H1 (cell line): ENCODE measurements around the gene AHSG. TPM values are rescaled to one million over a fixed set of nuclear protein-coding genes. Genes with fewer than 3 reads are reported as not detected.

Source experiments
- CTCF ChIA-PET: fragments of 300-600 bp; sonication (Branson Sonifier 250); formaldehyde crosslinking; loops from one replicate; lab custom pipeline; 2021; ENCODE audit not compliant: partially characterized antibody; lab: Charles Lee
- POLR2A ChIA-PET: fragments of 300-600 bp; sonication (Branson Sonifier 250); formaldehyde crosslinking; loops from one replicate; lab custom pipeline; 2021; ENCODE audit warnings: inconsistent platforms; ENCODE audit not compliant: partially characterized antibody; lab: Charles Lee
- DNase-seq, 2 experiments: peaks; one replicate each; pipeline versions ENCODE4 v3.0.0 to v3.0.0-alpha.2; 2010 to 2022; ENCODE audit warnings: low spot score in 2 of 2, low read depth in 1 of 2, mixed read lengths in 1 of 2
- FAIRE-seq: peaks from 2 replicates; lab custom pipeline; 2011; peaks lifted over from hg19 to GRCh38; lab: Jason Lieb, UNC
- H2AFZ ChIP-seq: 2 replicates; pipeline ENCODE4 v1.8.1; 2012; ENCODE audit warnings: low read length, inconsistent platforms
- H2AK5ac ChIP-seq: 2 replicates; pipeline ENCODE4 v1.6.1; 2013; ENCODE audit warnings: low read depth, low read length
- H2BK120ac ChIP-seq: replicated peaks from 2 replicates; pipeline ENCODE3; 2013; ENCODE audit warnings: low read depth, low read length, inconsistent platforms
- H2BK12ac ChIP-seq: 2 replicates; pipeline ENCODE4 v1.6.1; 2013; ENCODE audit warnings: low read depth, low read length
- H2BK15ac ChIP-seq: 2 replicates; pipeline ENCODE4 v1.6.1; 2013; ENCODE audit warnings: low read length
- H2BK20ac ChIP-seq: 2 replicates; pipeline ENCODE4 v1.6.1; 2013; ENCODE audit warnings: low read length
- H2BK5ac ChIP-seq: 2 replicates; pipeline ENCODE4 v1.6.1; 2013; ENCODE audit warnings: low read depth, low read length
- H3K14ac ChIP-seq: 2 replicates; pipeline ENCODE4 v1.6.1; 2013; ENCODE audit warnings: inconsistent platforms; ENCODE audit not compliant: insufficient read length
- H3K18ac ChIP-seq: 2 replicates; pipeline ENCODE4 v1.6.1; 2013; ENCODE audit warnings: low read length; ENCODE audit errors: extremely low read depth
- H3K23ac ChIP-seq: 2 replicates; pipeline ENCODE4 v1.6.1; 2013; ENCODE audit warnings: inconsistent platforms; ENCODE audit not compliant: insufficient read length
- H3K23me2 ChIP-seq: 2 replicates; pipeline ENCODE4 v1.6.1; 2013; ENCODE audit warnings: low read depth, low read length
- H3K27ac ChIP-seq: 2 replicates; pipeline ENCODE4 v1.6.1; 2011; ENCODE audit warnings: low read depth, low read length, inconsistent platforms
- H3K27me3 ChIP-seq, 4 experiments: replicated peaks in 1 of 4; 1 replicate in 1 of 4; 2 replicates in 3 of 4; pipeline versions ENCODE4 v1.6.1 to v1.8.1; 2011 to 2013; ENCODE audit warnings: low read length in 3 of 4, mild to moderate bottlenecking in 3 of 4, inconsistent platforms in 2 of 4, mixed read lengths in 2 of 4, moderate library complexity in 1 of 4; ENCODE audit not compliant: control insufficient read depth in 3 of 4, insufficient read depth in 3 of 4; ENCODE audit errors: extremely low read depth in 1 of 4
- H3K36me3 ChIP-seq, 4 experiments: 2 replicates each; pipeline versions ENCODE4 v1.6.1 to v1.8.1; 2011 to 2013; ENCODE audit warnings: mild to moderate bottlenecking in 4 of 4, low read length in 3 of 4, moderate library complexity in 2 of 4, control low read depth in 1 of 4, inconsistent platforms in 1 of 4; ENCODE audit not compliant: insufficient read depth in 4 of 4, control insufficient read depth in 2 of 4
- H3K4ac ChIP-seq: replicated peaks from 2 replicates; pipeline ENCODE3; 2013; ENCODE audit warnings: low read length, low read depth, mixed read lengths, inconsistent platforms; ENCODE audit not compliant: insufficient read length
- H3K4me1 ChIP-seq, 4 experiments: replicated peaks in 1 of 4; 1 replicate in 1 of 4; 2 replicates in 3 of 4; pipeline versions ENCODE4 v1.6.1 to v1.8.1; 2011 to 2013; ENCODE audit warnings: low read length in 3 of 4, inconsistent platforms in 2 of 4, mixed read lengths in 1 of 4; ENCODE audit not compliant: insufficient read depth in 4 of 4, control insufficient read depth in 3 of 4
- H3K4me2 ChIP-seq, 2 experiments: 2 replicates each; pipeline versions ENCODE4 v1.6.1 to v1.8.1; 2011 to 2013; ENCODE audit warnings: low read depth in 2 of 2, low read length in 2 of 2, control low read depth in 1 of 2, inconsistent platforms in 1 of 2, mild to moderate bottlenecking in 1 of 2; ENCODE audit not compliant: insufficient read depth in 1 of 2
- H3K4me3 ChIP-seq, 4 experiments: fragments of 200-600, 300-600 bp in 1 of 4; sonication (generic), shearing (Covaris generic), sonication (Bioruptor Twin) in 1 of 4; 2 replicates each; pipeline versions ENCODE4 v1.5.1 to v1.8.1; 2011 to 2016; ENCODE audit warnings: low read length in 4 of 4, low read depth in 3 of 4, control low read depth in 2 of 4, inconsistent platforms in 2 of 4, mild to moderate bottlenecking in 2 of 4, mixed read lengths in 1 of 4, moderate library complexity in 1 of 4; ENCODE audit not compliant: insufficient read depth in 2 of 4; ENCODE audit errors: extremely low read depth in 1 of 4
- H3K56ac ChIP-seq: replicated peaks from 2 replicates; pipeline ENCODE3; 2013; ENCODE audit warnings: low read depth, mild to moderate bottlenecking, mixed read lengths, low read length, inconsistent platforms; ENCODE audit not compliant: insufficient read length
- H3K79me1 ChIP-seq: 2 replicates; pipeline ENCODE4 v1.6.1; 2013; ENCODE audit warnings: low read depth, low read length, control low read depth
- H3K79me2 ChIP-seq, 2 experiments: 2 replicates each; pipeline versions ENCODE4 v1.6.1 to v1.8.1; 2012 to 2013; ENCODE audit warnings: low read length in 2 of 2, mild to moderate bottlenecking in 2 of 2, inconsistent platforms in 1 of 2; ENCODE audit not compliant: insufficient read depth in 2 of 2, control insufficient read depth in 1 of 2
- H3K9ac ChIP-seq, 4 experiments: replicated peaks in 1 of 4; 1 replicate in 1 of 4; 2 replicates in 3 of 4; pipeline versions ENCODE4 v1.6.1 to v1.8.1; 2011 to 2013; ENCODE audit warnings: low read depth in 3 of 4, low read length in 3 of 4, control low read depth in 2 of 4, mild to moderate bottlenecking in 2 of 4, moderate library complexity in 2 of 4, inconsistent platforms in 1 of 4; ENCODE audit errors: extremely low read depth in 1 of 4
- H3K9me3 ChIP-seq, 2 experiments: 2 replicates each; pipeline versions ENCODE4 v1.6.1 to v1.8.1; 2012 to 2013; ENCODE audit warnings: mild to moderate bottlenecking in 2 of 2, moderate library complexity in 2 of 2, control low read depth in 1 of 2, inconsistent platforms in 1 of 2, low read depth in 1 of 2, low read length in 1 of 2, mixed read lengths in 1 of 2; ENCODE audit not compliant: insufficient read depth in 2 of 2
- H4K20me1 ChIP-seq, 2 experiments: replicated peaks in 1 of 2; 2 replicates each; pipeline versions ENCODE3 to v1.8.1; 2011 to 2013; ENCODE audit warnings: inconsistent platforms in 2 of 2, low read length in 2 of 2, mild to moderate bottlenecking in 1 of 2; ENCODE audit not compliant: insufficient read depth in 2 of 2, control insufficient read depth in 1 of 2
- H4K5ac ChIP-seq: 2 replicates; pipeline ENCODE4 v1.6.1; 2013; ENCODE audit warnings: low read length, low read depth, mixed read lengths, inconsistent platforms; ENCODE audit not compliant: insufficient read length
- H4K8ac ChIP-seq: 2 replicates; pipeline ENCODE4 v1.8.0; 2013; ENCODE audit warnings: mild to moderate bottlenecking, moderate library complexity, low read length, inconsistent platforms; ENCODE audit not compliant: insufficient read depth; ENCODE audit errors: extremely low read depth
- H4K91ac ChIP-seq: replicated peaks from 2 replicates; pipeline ENCODE3; 2013; ENCODE audit warnings: low read length, mixed read lengths, inconsistent platforms; ENCODE audit not compliant: insufficient read length
- BACH1 ChIP-seq: IDR thresholded peaks from 2 replicates; pipeline ENCODE4 v1.6.1; 2012; ENCODE audit warnings: low read length, improper control_type of control experiment
- WGBS, 2 experiments: shearing (Covaris generic) in 1 of 2; methylation state at CpG; one replicate each; pipeline versions ENCODE4 v1.1.6 to v1.1.7; 2013 to 2015; ENCODE audit warnings: low lambda C conversion rate in 2 of 2, mixed read lengths in 2 of 2, inconsistent platforms in 1 of 2, low coverage in 1 of 2, missing lambda C conversion rate in 1 of 2; ENCODE audit not compliant: insufficient replicate concordance in 2 of 2, insufficient coverage in 1 of 2, insufficient read length in 1 of 2; ENCODE audit errors: extremely low coverage in 1 of 2, missing lambda C conversion rate in 1 of 2; 5-methylcytosine and 5-hydroxymethylcytosine counted together
- polyA plus RNA-seq, 7 experiments: library from polyadenylated mRNA; depleted of rRNA in 3 of 7; stranded (reverse) in 5 of 7; unstranded in 2 of 7; fragments of >200 nt in 5 of 7; fragments of 200-250 nt in 2 of 7; gene quantifications; 1 replicate in 5 of 7; 2 replicates in 1 of 7; 4 replicates in 1 of 7; pipeline versions ENCODE4 v1.2.1 to v1.2.3, GENCODE V29; 2011 to 2013; ENCODE audit warnings: missing spikeins in 2 of 7, mixed read lengths in 2 of 7
- total RNA-seq: library from RNA; stranded (reverse); fragmentation: NEBNext Ultra II Directional; extraction: Animal tissue kit (Norgen Biotek cat#: 25700); gene quantifications from 2 replicates; pipeline ENCODE4 v1.2.1, GENCODE V29; 2021

The AHSG gene
- total and polyA plus RNA-seq, 2 of the 8 experiments (the other 6 are each of a cell fraction or from before 2014, with no cell fraction given): 0.68 to 0.78 TPM

- Histone ChIP-seq H3K56ac (no peak overlapping the region), H3K4me1 (no peaks in the 10 kb centered on the region), H3K36me3 (no peaks in the 10 kb centered on the region), H2AFZ (no peak overlapping the region), H3K23ac (no peak overlapping the region), H3K4me2 (no peak overlapping the region), H4K8ac (no peak overlapping the region), H3K4me3 (no peak overlapping the region), H3K4ac (no peak overlapping the region), H4K5ac (no peak overlapping the region), H2AK5ac (no peak overlapping the region), H3K14ac (no peak overlapping the region), H4K20me1 (no peaks in the 10 kb centered on the region), H2BK120ac (no peak overlapping the region), H2BK5ac (no peak overlapping the region), H3K9me3 (no peaks in the 10 kb centered on the region), H3K79me2 (no peaks in the 10 kb centered on the region), H2BK20ac (no peak overlapping the region), H3K9ac (no peak overlapping the region), H3K27me3 (no peaks in the 10 kb centered on the region; a peak in 1 of 7 replicates), H3K79me1 (no peaks in the 10 kb centered on the region), H4K91ac (no peak overlapping the region), H3K27ac (no peak overlapping the region), H2BK15ac (no peak overlapping the region), H3K18ac (no peak overlapping the region), H2BK12ac (no peak overlapping the region), H3K23me2 (no peaks in the 10 kb centered on the region)
- ChIA-PET POLR2A (interaction anchor here (0.6 to 5.4 kb wide), 2 partner anchors 30 to 183 kb away, joined by 3 to 34 read pairs; partner anchors contain the start of gene EIF4A2), CTCF (interaction anchor here (1.0 to 23.7 kb wide), 3 partner anchors 10 to 13 kb away, joined by 3 to 333 read pairs (median 4); partner anchors contain the start of gene AHSG)
- 83 to 86% methylated on average over 1 to 3 of the region's 3 CpGs for WGBS, 2 experiments
- FAIRE-seq (no peak), DNase-seq (no peak)
- TF ChIP-seq BACH1: no peak
Observed at GRCh38 chr3:186600896-186601295, 12.0 kb upstream of the AHSG start.
